Pancreas (tissue), 10 donors: ENCODE measurements around the gene NDUFS3. TPM values are rescaled to one million over a fixed set of nuclear protein-coding genes. Genes with fewer than 3 reads are reported as not detected.

ENCODE experiments used
- ATAC-seq, 4 donors: fragments of 200-7000 bp; cut with Tn5 transposase; one replicate each; pipeline versions ENCODE4 v1.8.0 to v1.9.1; 2020; ENCODE audit warnings: mild to moderate bottlenecking in 4 of 4, moderate library complexity in 4 of 4
- DNase-seq, 6 donors: peaks; one replicate each; pipeline ENCODE4 v3.0.0-alpha.2; 2020
- FAIRE-seq: peaks from 2 replicates; lab custom pipeline; 2012; peaks lifted over from hg19 to GRCh38; lab: Jason Lieb, UNC
- H3K27ac ChIP-seq, 4 donors: fragments of 200-600 bp; sonication (generic); 1 replicate in 3 of 4; 2 replicates in 1 of 4; pipeline versions ENCODE4 v1.5.0 to v1.8.0; 2020
- H3K27me3 ChIP-seq, 4 donors: fragments of 200-600 bp; one replicate each; pipeline ENCODE4 v1.8.0; 2021
- H3K36me3 ChIP-seq, 3 donors: fragments of 200-600 bp; sonication (generic) in 1 of 3; one replicate each; pipeline versions ENCODE4 v1.5.0 to v1.8.0; 2020 to 2021
- H3K4me1 ChIP-seq, 3 donors: fragments of 200-600 bp; one replicate each; pipeline ENCODE4 v1.8.0; 2021
- H3K4me3 ChIP-seq, 4 donors: fragments of 200-600 bp; sonication (generic) in 2 of 4; one replicate each; pipeline versions ENCODE4 v1.5.0 to v1.8.0; 2020 to 2021
- H3K9me3 ChIP-seq, 4 donors: fragments of 200-600 bp; one replicate each; pipeline ENCODE4 v1.8.0; 2021
- CTCF ChIP-seq, 4 donors: fragments of 200-600 bp; sonication (generic) in 3 of 4; IDR thresholded peaks; one replicate each; pipeline versions ENCODE4 v1.5.0 to v1.8.0; 2021; ENCODE audit warnings: antibody characterized with exemption in 4 of 4
- WGBS, 2 donors: extraction: QIAGEN DNeasy Blood & Tissue Kit; methylation state at CpG; one replicate each; pipeline ENCODE4 v1.1.7; 2013; 5-methylcytosine and 5-hydroxymethylcytosine counted together
- intact Hi-C, 3 donors: fragments of 100-400 bp; cut with DNase I; formaldehyde crosslinking; loops; one replicate each; pipeline versions ENCODE4 v1.11.1 to v1.14.2; 2022
- polyA plus RNA-seq, 2 donors: library from polyadenylated mRNA; stranded (reverse); fragments of 200-250 nt; gene quantifications; one replicate each; pipeline ENCODE4 v1.2.3, GENCODE V29; 2013
- total RNA-seq, 6 donors: library from RNA; stranded (reverse); fragmentation: NEBNext Ultra II Directional in 4 of 6; extraction: Animal tissue kit (Norgen Biotek cat#: 25700) in 4 of 6; gene quantifications; one replicate each; pipeline versions ENCODE4 v1.2.1 to v1.2.4, GENCODE V29; 2021 to 2023
- donor health status: healthy with polysubstance abuse.
- donor health status: DM: no; HTN: no; CAD: no; lungs with moderate emphysema.
- donor health status: DM: no; HTN: no; CAD: no.
- donor health status: control.
- donor health status: control.
- donor health status: Bipolar disorder and iron deficiency.
- donor health status: DM: yes; HTN: yes; CAD: no.
- donor health status: DM: no; HTN: no; CAD: no.
- donor health status: DM: no; HTN: no; CAD: no.
- donor health status: DM: yes; HTN: yes; CAD: no.

NDUFS3 gene
- total and polyA plus RNA-seq, 8 donors = 28.8 to 113 (median 39.2) TPM

- Histone ChIP-seq H3K36me3 (no peaks in the 10 kb centered on the region), H3K9me3 (no peaks in the 10 kb centered on the region), H3K4me1 (no peaks in the 10 kb centered on the region), H3K4me3 (no peak overlapping the region), H3K27me3 (no peaks in the 10 kb centered on the region), H3K27ac (no peak overlapping the region)
- TF ChIP-seq CTCF (IDR thresholded peaks at IDR 0.05) = no peak
- no peak for DNase-seq
- intact Hi-C loops = no loop called here
- WGBS, 2 donors = 42 to 47% methylated on average over 51 of the region's 51 CpGs
- FAIRE-seq = no peak
- ATAC-seq = peak in 1 of 4 donors; percentile 12
Measured at GRCh38 chr11:47589584-47589976, 10.7 kb downstream of the NDUFS3 start.

- TF ChIP-seq CTCF (IDR thresholded peaks at IDR 0.05) = no peak
- WGBS, 2 donors = 34 to 35% methylated on average over 108 to 122 of the region's 122 CpGs
- Histone ChIP-seq H3K27me3 (no peaks in the 10 kb centered on the region), H3K36me3 (no peaks in the 10 kb centered on the region), H3K27ac (no peak overlapping the region), H3K4me3 (no peak overlapping the region), H3K9me3 (no peaks in the 10 kb centered on the region), H3K4me1 (no peaks in the 10 kb centered on the region)
- DNase-seq = no peak
- no peak for FAIRE-seq
- peak in 2 of 4 donors; percentile 10 to 19 for ATAC-seq
- intact Hi-C loops = no loop called here
Measured at GRCh38 chr11:47589977-47590861, 11.3 kb downstream of the NDUFS3 start.

- WGBS, 2 donors = 63 to 69% methylated on average over 7 of the region's 7 CpGs
- FAIRE-seq = no peak
Measured at GRCh38 chr11:47591764-47592163, 12.9 kb downstream of the NDUFS3 start.

GRCh38 chr11:47592251-47592650, 13.4 kb downstream of the NDUFS3 start:
- Histone ChIP-seq H3K27me3 (no peaks in the 10 kb centered on the region), H3K4me1 (no peaks in the 10 kb centered on the region), H3K4me3 (no peak overlapping the region), H3K36me3 (no peaks in the 10 kb centered on the region), H3K9me3 (no peaks in the 10 kb centered on the region), H3K27ac (no peak overlapping the region)
- TF ChIP-seq CTCF (IDR thresholded peaks at IDR 0.05) = no peak
- ATAC-seq (no peak), FAIRE-seq (no peak), DNase-seq (no peak)
- 70 to 84% methylated on average over 4 of the region's 4 CpGs for WGBS, 2 donors
- intact Hi-C loops = no loop called here

More at GRCh38 chr11:47591764-47592163, 12.9 kb downstream of the NDUFS3 start:
- intact Hi-C loops = no loop called here
- H3K27ac ChIP-seq = no peak overlapping the region
- no peaks in the 10 kb centered on the region for H3K9me3 ChIP-seq
- TF ChIP-seq CTCF (IDR thresholded peaks at IDR 0.05) = no peak
- DNase-seq (no peak), ATAC-seq (no peak)
- no peaks in the 10 kb centered on the region for H3K27me3 ChIP-seq
- no peaks in the 10 kb centered on the region for H3K4me1 ChIP-seq
- no peaks in the 10 kb centered on the region for H3K36me3 ChIP-seq
- H3K4me3 ChIP-seq = no peak overlapping the region

- ATAC-seq (no peak), DNase-seq (no peak), FAIRE-seq (no peak)
- no peak for TF ChIP-seq CTCF (IDR thresholded peaks at IDR 0.05)
- H3K9me3 ChIP-seq = no peaks in the 10 kb centered on the region
- H3K36me3 ChIP-seq = no peaks in the 10 kb centered on the region
- no peak overlapping the region for H3K4me3 ChIP-seq
- H3K4me1 ChIP-seq = no peaks in the 10 kb centered on the region
- intact Hi-C loops = no loop called here
- no peak overlapping the region for H3K27ac ChIP-seq
- 55 to 59% methylated on average over 2 of the region's 2 CpGs for WGBS, 2 donors
- no peaks in the 10 kb centered on the region for H3K27me3 ChIP-seq
Measured at GRCh38 chr11:47592970-47593369, 14.1 kb downstream of the NDUFS3 start.
